Brain pericyte (primary cell): ENCODE results near the gene BEND6.
"Not testable (repeated sequence)": the region's sequence is repeated elsewhere in the genome, so short reads cannot be mapped to it uniquely, and the experiment has no call there.

Experiments used
- DNase-seq: peaks from one replicate; pipeline ENCODE4 v3.0.0-alpha.2; 2012; ENCODE audit warnings: low read depth, low spot score

Gene BEND6

GRCh38 chr6:57029213-57029612 is 74.3 kb downstream of the BEND6 start:
- DNase-seq, result no peak

GRCh38 chr6:57033228-57033627 is 78.3 kb downstream of the BEND6 start:
- no peak for DNase-seq

- DNase-seq, result no peak
Measured at GRCh38 chr6:57035549-57035948, 80.6 kb downstream of the BEND6 start.

- no peak for DNase-seq
Measured at GRCh38 chr6:57038906-57039305, 84.0 kb downstream of the BEND6 start.

GRCh38 chr6:57040011-57040410 is 85.1 kb downstream of the BEND6 start:
- no peak for DNase-seq

GRCh38 chr6:57044061-57044460 is 89.2 kb downstream of the BEND6 start:
- not testable (repeated sequence) for DNase-seq

- DNase-seq, result no peak
Measured at GRCh38 chr6:57044568-57044967, 89.7 kb downstream of the BEND6 start.

- DNase-seq, result peak; percentile 53
Measured at GRCh38 chr6:57046332-57047256, 91.7 kb downstream of the BEND6 start, which contains the start of gene KIAA1586. Gene KIAA1586 (plus strand): TSS chr6:57046693. CDS start chr6:57046756, 63 bp downstream.

GRCh38 chr6:57047257-57047585 is 92.3 kb downstream of the BEND6 start:
- DNase-seq, result not testable (repeated sequence)

- not testable (repeated sequence) for DNase-seq
Measured at GRCh38 chr6:57047859-57048258, 93.0 kb downstream of the BEND6 start.

GRCh38 chr6:57048577-57048976 is 93.7 kb downstream of the BEND6 start:
- no peak for DNase-seq

- no peak for DNase-seq
Measured at GRCh38 chr6:57063847-57064246, 108.9 kb downstream of the BEND6 start.

GRCh38 chr6:57064809-57065208 is 109.9 kb downstream of the BEND6 start:
- DNase-seq, result no peak

- DNase-seq, result peak; percentile 21
Measured at GRCh38 chr6:57068061-57068460, 113.2 kb downstream of the BEND6 start.

GRCh38 chr6:57069228-57069627 is 114.3 kb downstream of the BEND6 start:
- no peak for DNase-seq

- DNase-seq, result no peak
Measured at GRCh38 chr6:57069920-57070331, 115.0 kb downstream of the BEND6 start.

GRCh38 chr6:57072108-57072507 is 117.2 kb downstream of the BEND6 start:
- DNase-seq, result no peak

GRCh38 chr6:57074383-57074782 is 119.5 kb downstream of the BEND6 start:
- no peak for DNase-seq

GRCh38 chr6:57075092-57075491 is 120.2 kb downstream of the BEND6 start:
- DNase-seq, result no peak
